AG04449 (cell line): ENCODE data around the gene CCP110.

Experiments
- CTCF ChIA-PET: fragments of 350-600 bp; formaldehyde crosslinking; extraction: SDS; loops from one replicate; lab custom pipeline; 2021; ENCODE audit warnings: antibody characterized with exemption; lab: Yijun Ruan, JAX
- POLR2A ChIA-PET: fragments of 400-600, 350-600 bp; formaldehyde crosslinking; extraction: SDS; loops from one replicate; lab custom pipeline; 2020; ENCODE audit warnings: antibody characterized with exemption, inconsistent platforms; lab: Yijun Ruan, JAX
- DNase-seq: peaks from one replicate; pipeline ENCODE4 v3.0.0-alpha.2; 2010; ENCODE audit warnings: low read depth, low spot score
- H3K4me3 ChIP-seq: 2 replicates; pipeline ENCODE4 v1.5.1; 2011; ENCODE audit warnings: low read depth, mild to moderate bottlenecking, control low read depth, low read length
- TF ChIP-seq, protein P1 (sequence below): IDR thresholded peaks from one replicate; pipeline ENCODE4 v1.5.1; 2011; ENCODE audit warnings: mild to moderate bottlenecking, moderate library complexity, low read length, control low read depth, inconsistent platforms; ENCODE audit not compliant: insufficient read depth; ENCODE audit errors: missing control alignments

The CCP110 gene

DNA sequence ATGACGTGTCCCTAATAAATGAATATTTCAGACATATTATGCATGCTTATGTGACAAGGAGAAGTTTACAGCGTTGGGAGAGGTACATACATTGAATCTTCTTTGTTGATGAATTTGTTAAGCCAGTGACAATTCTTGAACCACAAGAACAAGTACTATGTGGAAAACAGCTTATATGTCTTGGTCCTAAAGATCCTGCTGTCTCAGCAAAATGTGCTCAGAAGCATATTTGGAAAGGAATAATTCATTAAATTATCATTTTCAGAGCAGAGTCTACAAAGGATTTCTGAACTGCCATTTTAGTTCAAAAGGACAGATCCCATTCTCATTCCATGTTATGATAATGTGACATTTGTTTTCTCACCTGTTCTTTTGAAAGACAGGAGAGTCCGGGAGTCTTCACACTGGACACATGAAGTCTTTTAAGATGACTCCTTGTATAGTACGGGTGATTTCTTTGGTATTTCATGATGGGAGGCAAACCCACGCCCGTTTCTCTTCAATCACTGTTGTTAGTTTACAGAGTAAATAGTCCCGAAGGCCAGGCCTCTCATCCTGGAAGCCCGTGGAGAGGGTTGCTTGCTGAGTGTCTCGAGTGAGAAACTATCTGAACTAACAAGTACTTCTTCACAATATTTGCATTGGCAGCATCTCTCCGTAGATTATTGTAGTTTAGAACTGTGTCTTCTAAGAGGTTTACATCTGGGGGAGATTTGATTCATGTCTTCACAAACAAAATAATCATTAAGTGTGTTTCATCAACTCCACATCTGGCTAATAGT lies 58.5 kb downstream of the CCP110 start:
- no peak for DNase-seq
- ChIA-PET POLR2A (no interaction called here), CTCF (interaction anchor here (1.0 to 2.2 kb wide), 5 partner anchors 9 to 304 kb away, joined by 3 to 11 read pairs (median 5); no protein-coding TSS in a partner anchor)
- no peak overlapping the region for H3K4me3 ChIP-seq
- TF ChIP-seq, protein P1, sequence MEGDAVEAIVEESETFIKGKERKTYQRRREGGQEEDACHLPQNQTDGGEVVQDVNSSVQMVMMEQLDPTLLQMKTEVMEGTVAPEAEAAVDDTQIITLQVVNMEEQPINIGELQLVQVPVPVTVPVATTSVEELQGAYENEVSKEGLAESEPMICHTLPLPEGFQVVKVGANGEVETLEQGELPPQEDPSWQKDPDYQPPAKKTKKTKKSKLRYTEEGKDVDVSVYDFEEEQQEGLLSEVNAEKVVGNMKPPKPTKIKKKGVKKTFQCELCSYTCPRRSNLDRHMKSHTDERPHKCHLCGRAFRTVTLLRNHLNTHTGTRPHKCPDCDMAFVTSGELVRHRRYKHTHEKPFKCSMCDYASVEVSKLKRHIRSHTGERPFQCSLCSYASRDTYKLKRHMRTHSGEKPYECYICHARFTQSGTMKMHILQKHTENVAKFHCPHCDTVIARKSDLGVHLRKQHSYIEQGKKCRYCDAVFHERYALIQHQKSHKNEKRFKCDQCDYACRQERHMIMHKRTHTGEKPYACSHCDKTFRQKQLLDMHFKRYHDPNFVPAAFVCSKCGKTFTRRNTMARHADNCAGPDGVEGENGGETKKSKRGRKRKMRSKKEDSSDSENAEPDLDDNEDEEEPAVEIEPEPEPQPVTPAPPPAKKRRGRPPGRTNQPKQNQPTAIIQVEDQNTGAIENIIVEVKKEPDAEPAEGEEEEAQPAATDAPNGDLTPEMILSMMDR = no peak

DNA sequence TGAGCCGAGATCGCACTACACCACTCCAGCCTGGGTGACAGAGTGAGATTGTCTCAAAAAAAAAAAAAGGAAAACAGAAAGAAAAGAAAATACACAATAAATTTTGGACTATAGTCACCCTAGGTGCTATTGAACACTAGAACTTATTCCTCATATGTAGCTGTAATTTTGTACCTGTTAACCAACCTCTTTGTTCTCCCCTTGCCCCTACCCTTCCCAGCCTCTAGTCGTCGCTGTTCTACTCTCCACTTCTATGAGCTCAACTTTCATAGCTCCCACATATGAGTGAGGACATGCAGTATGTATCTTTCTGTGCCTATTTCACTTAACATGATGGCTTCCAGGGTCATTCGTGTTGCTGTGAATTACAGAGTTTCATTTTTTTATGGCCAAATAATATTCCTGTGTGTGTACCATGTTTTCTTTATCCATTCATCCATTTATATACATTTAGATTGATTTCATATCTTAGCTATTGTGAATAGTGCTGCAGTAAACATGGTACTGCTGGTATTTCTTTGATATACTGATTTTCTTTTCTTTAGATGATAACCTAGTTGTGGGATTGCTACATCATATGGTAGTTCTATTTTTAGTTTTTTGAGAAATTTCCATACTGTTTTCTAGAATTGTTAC lies 60.0 kb downstream of the CCP110 start:
- CTCF ChIA-PET = interaction anchor here (0.6 to 10.9 kb wide), 35 partner anchors 8 to 801 kb away, joined by 3 to 147 read pairs (median 4); partner anchors contain the start of genes GPRC5B and VPS35L
- POLR2A ChIA-PET = interaction anchor here (0.7 to 0.8 kb wide), 2 partner anchors 28 to 122 kb away, joined by 3 to 4 read pairs; partner anchors contain the start of gene VPS35L
- DNase-seq = no peak
- TF ChIP-seq, protein P1 = peak; percentile 82
- no peak overlapping the region for H3K4me3 ChIP-seq

DNA sequence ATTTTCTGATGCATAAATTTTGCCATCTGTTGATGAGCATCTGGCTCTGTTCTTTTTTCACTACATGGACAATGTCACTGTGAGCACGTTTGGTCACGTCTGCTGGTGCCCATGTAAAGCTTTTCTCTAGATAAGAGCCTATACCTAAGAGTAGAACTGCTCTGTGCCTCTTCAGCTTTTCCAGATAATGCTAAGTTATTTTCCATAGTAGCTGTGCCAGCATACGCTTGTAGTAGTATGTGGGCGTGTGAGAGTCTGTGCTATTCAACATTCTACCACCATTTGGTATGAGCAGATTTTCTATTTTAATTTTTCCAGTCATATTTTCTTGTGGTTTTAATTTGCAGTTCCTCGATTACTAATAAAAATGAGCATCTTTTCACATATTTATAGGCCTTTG lies 64.9 kb downstream of the CCP110 start:
- ChIA-PET CTCF (interaction anchor here (0.7 to 10.9 kb wide), 4 partner anchors 8 to 299 kb away, joined by 3 to 147 read pairs (median 23); no protein-coding TSS in a partner anchor), POLR2A (interaction anchor here (0.8 kb wide), 1 partner anchor 33 kb away, joined by 4 read pairs; the partner anchor contains the start of gene VPS35L)
- H3K4me3 ChIP-seq = no peak overlapping the region
- DNase-seq = no peak
- TF ChIP-seq, protein P1 = no peak

DNA sequence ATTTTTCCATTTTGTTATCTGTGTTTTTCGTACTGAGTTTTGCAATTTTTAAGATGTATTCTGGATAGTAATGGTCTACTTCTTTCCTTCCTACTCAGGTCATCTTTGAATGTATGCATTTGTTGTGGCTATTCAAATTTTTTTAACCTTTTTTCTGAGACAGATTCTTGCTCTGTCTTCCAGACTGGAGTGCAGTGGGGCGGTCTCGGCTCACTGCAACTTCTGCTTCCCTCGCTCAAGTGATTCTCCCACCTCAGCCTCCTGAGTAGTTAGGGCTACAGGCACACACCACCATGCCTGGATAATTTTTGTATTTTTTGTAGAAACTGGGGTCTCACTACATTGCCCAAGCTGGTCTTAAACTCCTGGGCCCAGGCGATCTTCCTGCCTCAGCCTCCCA lies 65.4 kb downstream of the CCP110 start:
- H3K4me3 ChIP-seq = no peak overlapping the region
- CTCF ChIA-PET = interaction anchor here (1.1 to 10.9 kb wide), 3 partner anchors 8 to 299 kb away, joined by 5 to 147 read pairs (median 41); no protein-coding TSS in a partner anchor
- no peak for DNase-seq
- POLR2A ChIA-PET = interaction anchor here (0.7 to 0.8 kb wide), 2 partner anchors 34 kb away, joined by 3 to 4 read pairs; partner anchors contain the start of gene VPS35L
- TF ChIP-seq, protein P1 = no peak

DNA sequence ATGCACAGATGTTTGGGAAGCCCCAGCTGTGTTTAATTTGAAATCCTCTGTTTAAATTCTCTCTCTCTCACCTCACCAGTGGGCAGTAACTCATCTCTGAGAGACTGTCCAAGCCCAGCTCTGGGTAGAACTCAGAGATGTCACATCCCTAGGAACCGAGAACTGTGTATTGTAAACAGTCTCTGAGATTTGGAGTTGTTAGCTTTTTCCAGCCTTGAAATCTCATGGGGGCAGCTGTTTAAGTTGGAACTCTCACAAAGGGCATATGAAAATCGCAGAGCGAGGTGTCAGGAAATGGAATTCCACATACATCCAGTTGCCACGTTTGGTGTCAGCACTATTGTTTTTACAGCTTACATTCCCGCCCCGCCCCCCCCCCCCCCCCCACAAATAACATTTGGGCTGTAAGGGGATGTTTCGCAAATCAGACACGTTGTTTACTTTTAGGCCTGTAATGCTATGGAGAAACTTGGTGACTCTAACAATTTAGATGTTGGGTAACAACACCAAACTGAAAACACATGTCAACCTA lies 66.1 kb downstream of the CCP110 start:
- no peak overlapping the region for H3K4me3 ChIP-seq
- ChIA-PET POLR2A (interaction anchor here (0.7 kb wide), 1 partner anchor 34 kb away, joined by 3 read pairs; the partner anchor contains the start of gene VPS35L), CTCF (interaction anchor here (1.1 to 10.9 kb wide), 4 partner anchors 8 to 317 kb away, joined by 4 to 147 read pairs (median 23); no protein-coding TSS in a partner anchor)
- peak; percentile 63 for DNase-seq
- TF ChIP-seq, protein P1 = no peak
